PFSK-1 (cell line): Measurements from ENCODE around the gene AVP.

ENCODE experiments used
- POLR2AphosphoS5 ChIP-seq: IDR thresholded peaks from 2 replicates; pipeline ENCODE4 v1.6.1; 2012; ENCODE audit warnings: low read depth, mild to moderate bottlenecking, control low read depth, low read length, moderate library complexity
- SIN3A ChIP-seq: IDR thresholded peaks from 2 replicates; pipeline ENCODE4 v1.6.1; 2012; ENCODE audit warnings: mild to moderate bottlenecking, low read length, moderate library complexity, borderline replicate concordance; ENCODE audit not compliant: insufficient read depth

GRCh38 chr20:3072530-3073250 is 11.8 kb downstream of the AVP start:
- no peak for TF ChIP-seq POLR2AphosphoS5
- TF ChIP-seq SIN3A, result no peak
